HT1080 (cell line): Measurements from ENCODE around the gene DNAJA3. TPM values are rescaled to one million over a fixed set of nuclear protein-coding genes. Genes with fewer than 3 reads are reported as not detected.

Experiments
- DNase-seq: peaks from one replicate; pipeline ENCODE4 v3.0.0-alpha.2; 2015; ENCODE audit warnings: low read depth
- total RNA-seq: library from RNA; depleted of rRNA; stranded (reverse); fragments of >200 nt; shearing (Covaris generic); gene quantifications from 2 replicates; pipeline ENCODE4 v1.2.3, GENCODE V29; 2014

DNAJA3 gene
- total RNA-seq, 1 experiment from 2014 or later, result 113 TPM

DNA sequence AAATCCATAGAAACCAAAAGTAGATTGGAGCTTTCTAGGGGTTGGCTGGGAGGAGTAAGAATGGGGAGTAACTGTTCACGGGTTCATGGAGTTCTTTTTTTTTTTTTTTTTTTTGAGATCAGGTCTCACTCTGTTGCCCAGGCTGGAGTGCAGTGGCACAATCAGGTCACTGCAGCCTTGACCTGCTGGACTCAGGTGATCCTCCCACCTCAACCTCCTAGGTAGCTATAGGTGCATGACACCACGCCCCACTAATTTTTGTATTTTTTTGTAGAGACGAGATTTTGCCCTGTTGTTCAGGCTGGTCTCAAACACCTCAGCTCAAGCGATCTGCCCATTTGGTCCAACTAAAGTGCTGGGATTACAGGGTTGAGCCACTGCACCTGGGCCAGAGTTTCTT is 47.2 kb downstream of the DNAJA3 start:
- DNase-seq, result no peak

DNA sequence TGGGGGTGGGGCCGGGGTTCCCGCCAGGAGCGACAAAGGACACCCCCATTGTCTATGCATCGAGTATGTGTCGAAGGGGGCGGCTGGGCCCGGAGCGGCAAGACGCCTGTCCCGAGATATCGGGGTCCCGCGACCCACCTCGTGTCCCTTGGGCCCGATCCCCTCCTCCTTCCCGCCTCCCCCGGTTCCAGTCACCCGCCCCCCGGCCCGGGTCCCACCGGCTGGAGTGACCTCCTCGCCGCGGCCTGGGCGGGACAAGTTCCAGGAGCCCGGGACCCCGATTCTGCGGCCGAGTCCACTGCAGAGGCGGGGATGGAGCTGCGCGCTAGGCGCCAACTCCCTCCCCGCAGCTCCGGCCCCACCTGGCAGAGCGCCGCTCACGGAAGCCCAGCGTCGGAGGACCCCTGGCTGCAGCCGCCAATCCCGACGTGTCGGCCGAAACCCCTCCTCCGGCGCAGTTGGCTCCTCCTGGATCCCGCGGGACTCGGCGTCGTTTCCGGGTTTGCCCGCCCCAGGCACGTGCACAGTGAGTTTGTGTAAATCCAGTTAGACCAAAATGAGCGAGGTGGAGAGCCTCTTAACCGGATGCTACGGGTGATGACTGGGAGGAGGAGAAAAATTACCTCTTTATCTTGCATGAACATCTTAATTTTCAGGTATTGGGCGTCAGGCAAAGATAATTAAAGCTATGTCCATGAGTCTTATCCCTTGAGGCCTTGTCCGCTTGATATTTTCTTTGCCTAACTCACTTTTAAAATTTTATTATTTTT is 48.7 kb downstream of the DNAJA3 start, which contains the start of gene NMRAL1:
TSS of gene NMRAL1 (minus strand) at position 434 of the 770 bp plus-strand sequence. CDS start 493 bp downstream, outside the sequence.
- DNase-seq, result peak; percentile 81

DNA sequence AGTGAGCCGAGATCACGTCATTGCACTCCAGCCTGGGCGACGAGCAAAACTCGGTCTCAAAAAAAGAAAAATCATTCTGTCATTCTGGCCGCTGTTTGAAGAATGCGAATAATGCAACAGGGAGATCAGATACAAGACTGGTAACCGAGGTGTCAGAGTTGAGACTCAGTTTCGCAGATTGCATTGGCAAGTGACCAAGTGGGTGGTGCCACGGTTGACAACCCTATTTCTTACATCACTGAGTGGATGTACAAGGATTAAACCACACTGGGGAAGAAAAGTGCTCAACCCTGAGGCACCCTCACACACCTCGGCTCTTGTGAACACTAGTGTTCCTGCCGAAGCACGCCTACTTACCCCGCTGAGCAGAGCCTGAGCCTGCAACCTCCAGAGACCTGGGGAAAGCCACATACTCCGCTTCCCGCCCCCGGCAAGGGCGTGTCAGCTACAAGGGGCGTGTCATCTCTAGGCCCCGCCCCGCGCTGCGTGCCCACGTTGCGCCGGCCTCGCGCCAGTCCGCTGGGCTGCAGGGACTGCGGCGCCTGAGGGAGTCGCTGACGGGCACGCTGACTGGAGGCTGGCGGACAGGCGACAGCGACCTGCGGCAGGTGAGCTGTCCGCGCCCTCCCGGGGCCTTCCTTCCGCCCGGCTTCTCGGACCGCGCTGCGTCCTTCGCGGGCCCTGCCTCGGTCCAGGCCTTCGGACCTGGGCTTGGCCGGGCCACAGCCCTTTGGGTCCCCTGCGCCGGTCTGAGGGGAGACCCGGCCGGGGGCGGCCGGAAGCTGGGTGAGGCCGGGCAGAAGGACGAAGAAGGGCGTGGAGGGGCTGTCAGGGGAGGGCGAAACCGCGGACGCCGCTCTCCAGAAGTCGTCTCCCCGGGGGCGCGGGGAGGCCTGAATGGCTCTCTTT is 50.5 kb downstream of the DNAJA3 start, which contains the start of gene HMOX2:
TSS of gene HMOX2 (plus strand) at position 519 of the 909 bp plus-strand sequence. CDS start 29,127 bp downstream, outside the sequence.
- DNase-seq, result peak; percentile 91

GRCh38 chr16:4477966-4478365 is 52.3 kb downstream of the DNAJA3 start:
- DNase-seq, result peak; percentile 72

DNA sequence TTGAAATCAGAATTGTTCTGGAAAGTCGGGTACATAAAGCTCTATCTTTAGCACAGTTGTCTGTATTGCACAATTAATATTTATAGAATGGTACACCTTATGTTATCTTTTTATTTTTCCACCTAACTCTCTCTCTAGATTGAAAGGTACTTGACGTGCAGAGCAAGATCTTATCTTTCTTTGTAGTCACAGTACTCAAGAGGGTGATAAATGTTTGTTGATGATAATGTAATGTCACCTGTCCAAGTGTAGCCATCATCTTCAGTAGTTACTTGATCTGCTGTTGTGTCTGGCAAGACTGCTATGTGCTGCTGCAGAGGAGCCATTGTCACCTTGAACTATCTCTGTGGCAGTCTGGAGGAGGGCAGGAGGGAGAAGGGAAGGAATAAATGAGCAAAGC is 55.9 kb downstream of the DNAJA3 start:
- no peak for DNase-seq

DNA sequence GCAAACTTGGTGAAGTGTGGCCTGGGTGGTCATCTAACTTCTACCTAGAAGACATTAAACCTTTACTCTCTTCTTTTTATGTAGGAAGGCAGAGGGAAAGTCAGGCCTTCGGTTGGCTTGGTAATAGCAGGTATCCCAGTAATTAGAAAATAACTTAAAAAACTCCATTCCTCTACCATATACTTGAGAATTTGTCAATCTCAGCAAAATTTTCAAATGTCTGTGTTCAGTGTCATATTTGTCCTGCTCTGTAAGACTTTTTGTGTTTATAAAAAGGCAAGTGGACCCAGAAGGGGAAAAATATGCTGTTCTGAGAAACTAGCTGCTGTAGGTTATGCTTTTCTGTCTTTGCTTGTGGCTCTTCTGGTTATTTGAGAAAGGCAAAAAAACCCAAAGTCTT is 56.3 kb downstream of the DNAJA3 start:
- DNase-seq, result no peak

DNA sequence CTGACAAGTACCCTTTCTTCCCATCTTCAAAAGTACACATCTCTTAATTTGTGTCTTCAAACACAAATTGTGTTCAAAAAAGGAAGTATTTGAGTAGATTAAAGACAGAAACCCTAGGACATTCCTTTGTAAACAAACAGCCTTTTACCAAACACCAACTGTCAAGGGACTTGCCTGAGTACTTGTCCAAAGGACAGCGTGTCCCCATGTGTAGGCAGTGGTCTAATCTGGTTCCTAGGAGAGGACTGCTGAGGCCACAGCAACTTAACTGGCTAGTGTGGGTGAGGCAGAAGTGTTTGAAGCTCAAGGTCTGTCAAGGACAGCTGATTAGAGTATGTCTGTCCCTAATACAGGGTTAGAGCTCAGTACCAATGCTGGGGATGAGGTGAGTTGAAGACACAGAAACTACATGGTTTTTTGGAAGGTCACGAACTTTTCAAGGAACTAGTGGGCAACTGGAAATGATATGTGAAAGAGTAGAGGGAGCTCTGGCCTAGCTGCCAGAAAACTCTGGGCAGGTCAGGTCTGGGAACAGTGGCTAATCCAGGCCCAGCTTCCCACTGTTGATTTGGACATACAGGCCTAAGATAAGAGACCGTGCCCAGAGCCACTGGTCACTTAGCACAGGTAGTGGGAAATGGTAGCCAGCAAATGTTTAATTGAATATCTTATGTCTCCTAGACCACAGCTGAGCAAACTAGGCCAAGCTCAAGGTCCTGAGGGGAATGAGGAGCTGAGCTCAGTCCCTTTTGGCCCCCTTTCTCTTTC is 60.6 kb downstream of the DNAJA3 start:
- DNase-seq, result no peak

DNA sequence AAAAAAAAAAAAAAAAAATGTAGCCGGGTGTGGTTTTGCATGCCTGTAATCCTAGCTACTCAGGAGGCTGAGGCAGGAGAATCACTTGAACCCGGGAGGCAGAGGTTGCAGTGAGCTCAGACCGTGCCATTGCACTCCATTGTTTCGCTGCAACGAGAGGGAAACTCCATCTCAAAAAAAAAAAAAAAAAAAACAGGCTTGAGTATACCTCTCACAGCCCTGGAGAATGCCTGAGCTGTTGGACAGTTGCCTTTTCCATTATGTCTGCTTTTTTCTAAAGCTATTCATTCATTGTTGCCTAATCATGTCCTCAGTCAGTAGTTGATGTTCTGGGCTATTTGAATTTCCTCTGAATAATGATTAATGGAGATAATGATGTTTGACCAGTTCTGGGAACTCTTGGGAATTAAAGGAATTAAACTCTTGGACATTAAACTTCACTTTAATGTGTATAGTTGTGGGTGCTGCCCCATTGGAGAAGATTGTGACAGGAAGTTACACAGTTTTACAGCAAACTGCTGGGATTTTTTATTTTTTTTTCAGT is 62.4 kb downstream of the DNAJA3 start:
- no peak for DNase-seq

DNA sequence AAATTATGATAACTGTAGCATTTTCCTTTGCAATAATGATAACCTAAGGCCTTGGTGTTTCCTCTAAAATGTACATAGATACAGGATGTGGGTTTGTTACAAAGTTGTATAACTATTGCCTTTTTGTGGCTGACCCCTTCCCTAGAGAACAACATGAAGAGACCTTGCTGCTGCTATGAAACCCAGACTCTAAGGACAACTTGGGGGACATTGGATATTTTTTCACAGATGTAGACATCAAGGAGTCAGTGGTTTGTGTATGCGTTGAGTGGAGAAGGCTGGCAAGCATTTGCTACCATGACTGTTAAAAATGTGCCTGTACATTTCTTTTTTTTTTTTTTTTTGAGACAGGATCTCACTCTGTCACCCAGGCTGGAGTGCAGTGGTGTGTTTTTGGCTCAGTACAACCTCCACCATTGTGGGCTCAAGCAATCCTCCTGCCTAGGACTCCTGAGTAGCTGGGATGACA is 62.9 kb downstream of the DNAJA3 start:
- DNase-seq, result peak; percentile 40

- DNase-seq, result peak; percentile 83
These were observed 63.4 kb downstream of the DNAJA3 start for GRCh38 chr16:4489030-4489429.

GRCh38 chr16:4491898-4492297 is 66.2 kb downstream of the DNAJA3 start:
- no peak for DNase-seq

GRCh38 chr16:4494746-4495490 is 69.2 kb downstream of the DNAJA3 start:
- peak; percentile 91 for DNase-seq

GRCh38 chr16:4495766-4496165 is 70.1 kb downstream of the DNAJA3 start:
- DNase-seq, result peak; percentile 41

- peak; percentile 71 for DNase-seq
These were observed 70.6 kb downstream of the DNAJA3 start for GRCh38 chr16:4496305-4496704.

DNA sequence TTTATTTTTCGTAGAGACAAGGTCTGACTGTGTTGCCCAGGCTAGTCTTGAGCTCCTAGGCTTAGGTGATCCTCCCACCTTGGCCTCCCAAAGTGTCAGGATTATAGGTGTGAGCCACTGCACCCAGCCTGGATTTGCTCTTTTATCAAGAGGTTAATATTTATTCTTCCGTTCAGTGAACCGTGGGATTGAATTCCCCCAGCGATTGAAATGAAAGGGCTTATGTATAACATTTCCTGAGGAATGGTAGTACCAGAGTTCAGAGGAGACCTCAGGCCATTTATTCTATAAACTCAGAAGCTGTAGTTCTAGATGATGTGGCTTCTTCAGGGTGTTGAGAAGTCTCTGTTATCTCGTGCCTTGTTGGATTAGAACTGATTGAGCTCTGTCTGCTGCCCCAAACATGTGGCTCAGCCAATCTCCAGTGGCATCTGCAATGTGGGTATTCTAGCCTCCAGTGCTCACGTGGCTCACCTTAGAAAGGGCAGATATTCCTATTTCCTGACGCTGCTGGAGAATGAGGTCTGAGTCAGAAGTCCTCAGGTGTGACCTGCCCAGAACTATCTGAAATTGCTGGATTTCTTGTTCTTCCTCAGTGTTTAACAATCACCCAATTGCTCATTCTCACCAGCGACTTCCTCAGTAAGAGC is 73.0 kb downstream of the DNAJA3 start:
- DNase-seq, result no peak

GRCh38 chr16:4499196-4499555 is 73.5 kb downstream of the DNAJA3 start:
- DNase-seq, result no peak

DNA sequence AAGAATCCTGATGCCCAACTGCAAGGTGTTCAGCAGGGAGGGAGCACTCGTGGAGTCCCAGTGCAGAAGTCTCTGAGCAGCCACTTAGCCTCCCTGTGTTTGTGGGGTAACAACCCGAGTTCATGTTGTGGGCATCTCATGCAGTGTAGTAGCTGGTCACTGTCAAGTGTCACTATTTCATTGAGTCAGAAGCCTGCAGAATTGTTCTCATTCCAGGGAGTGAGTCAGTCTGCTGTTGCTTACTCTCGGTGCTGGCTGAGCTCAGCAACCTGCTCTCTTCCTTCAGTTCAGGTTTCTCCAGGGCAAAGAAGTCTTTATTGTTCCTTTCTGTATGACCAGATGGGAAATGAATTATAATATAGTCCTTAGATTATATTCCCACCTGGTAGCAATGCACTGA is 74.6 kb downstream of the DNAJA3 start:
- peak; percentile 82 for DNase-seq

GRCh38 chr16:4501071-4501478 is 75.4 kb downstream of the DNAJA3 start:
- no peak for DNase-seq

- no peak for DNase-seq
These were observed 79.9 kb downstream of the DNAJA3 start for GRCh38 chr16:4505356-4506147.
